Thyroid gland (tissue), 4 donors: ENCODE data around the gene EGFL6.

Source experiments
- CTCF ChIP-seq, 6 experiments: fragments of 200-600 bp in 3 of 6; fragments of 450-650 bp in 3 of 6; sonication (generic) in 3 of 6; IDR thresholded peaks; one replicate each; pipeline ENCODE4 v1.5.1; 2016 to 2019; ENCODE audit warnings: antibody characterized with exemption in 6 of 6, mild to moderate bottlenecking in 2 of 6, inconsistent platforms in 1 of 6, moderate library complexity in 1 of 6
- POLR2A ChIP-seq, 2 donors: fragments of 450-650 bp; IDR thresholded peaks; one replicate each; pipeline ENCODE4 v1.6.1; 2017; ENCODE audit warnings: antibody characterized with exemption in 2 of 2, mild to moderate bottlenecking in 2 of 2, moderate library complexity in 1 of 2

- TF ChIP-seq CTCF (IDR thresholded peaks at IDR 0.05): no peak
- TF ChIP-seq POLR2A (IDR thresholded peaks at IDR 0.05): no peak
Observed at GRCh38 chrX:13654116-13654515, 84.7 kb downstream of the EGFL6 start.
